HG03439 (cell line): ENCODE measurements around the gene DRC3.
"Not testable (repeated sequence)": the region's sequence is repeated elsewhere in the genome, so short reads cannot be mapped to it uniquely, and the experiment has no call there.

Experiments
- ATAC-seq: cut with Tn5 transposase; IDR thresholded peaks from one replicate; pipeline ENCODE4 v1.9.1; 2021; ENCODE audit warnings: mild to moderate bottlenecking, moderate library complexity; ENCODE audit not compliant: unreplicated experiment

Gene DRC3

DNA sequence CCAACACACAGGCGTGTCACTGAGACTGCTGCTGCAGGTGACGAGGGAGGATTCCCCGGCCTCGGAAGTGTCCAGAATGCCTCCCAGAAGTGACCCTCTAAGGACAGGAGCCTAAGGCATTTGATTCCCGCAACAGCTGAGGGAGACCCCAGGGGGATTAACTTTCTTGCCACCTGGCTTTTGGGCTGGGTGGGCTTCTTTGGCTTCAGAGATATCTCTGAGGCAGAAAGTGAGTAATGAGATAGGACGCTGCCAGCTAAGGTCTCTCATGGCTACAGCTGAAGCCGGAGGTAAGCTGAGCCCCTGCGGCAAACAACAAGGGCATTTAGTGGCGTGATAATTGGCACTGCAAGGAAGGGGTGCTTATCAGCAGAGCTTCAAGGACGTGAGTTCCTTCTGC, 17.0 kb downstream of the DRC3 start:
- ATAC-seq, result no peak

DNA sequence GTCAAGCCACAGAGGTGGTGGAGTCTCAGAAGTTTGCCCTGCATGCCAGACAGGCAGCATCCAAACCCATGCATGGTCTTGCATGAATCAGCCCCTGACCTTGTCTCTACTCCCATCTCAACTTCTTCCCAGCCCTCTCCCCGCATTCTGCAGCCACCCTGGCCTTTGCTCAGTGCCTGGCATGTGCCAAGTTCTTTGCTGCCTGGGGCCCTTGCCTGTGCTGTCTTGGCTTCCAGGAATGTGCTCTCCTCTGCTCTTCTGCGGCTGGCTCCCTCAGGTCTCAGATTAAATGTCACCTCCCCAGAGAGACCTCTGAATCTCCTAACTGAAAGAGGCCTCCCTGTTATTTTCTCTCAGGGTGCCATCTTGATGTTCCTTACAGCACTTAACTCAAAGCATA, 17.6 kb downstream of the DRC3 start:
- no peak for ATAC-seq

DNA sequence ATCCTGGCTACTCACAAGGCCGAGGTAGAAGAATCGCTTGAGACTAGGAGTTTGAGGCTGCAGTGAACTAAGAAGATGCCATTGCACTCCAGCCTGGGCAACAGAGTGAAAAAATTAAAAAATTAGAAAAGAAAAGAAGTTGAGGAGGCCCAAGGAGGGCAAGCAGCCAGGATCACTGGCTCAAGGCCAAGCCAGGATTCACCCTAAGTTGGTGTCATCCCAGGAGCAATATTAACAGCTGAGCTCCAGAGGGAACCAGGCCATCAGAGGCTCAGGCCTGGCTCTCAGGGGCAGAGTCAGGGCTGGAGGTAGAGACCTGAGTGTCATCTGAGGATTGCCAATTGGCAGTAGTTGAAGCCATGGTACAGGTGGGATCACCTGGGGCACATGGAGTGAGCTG, 20.7 kb downstream of the DRC3 start:
- ATAC-seq, result no peak

DNA sequence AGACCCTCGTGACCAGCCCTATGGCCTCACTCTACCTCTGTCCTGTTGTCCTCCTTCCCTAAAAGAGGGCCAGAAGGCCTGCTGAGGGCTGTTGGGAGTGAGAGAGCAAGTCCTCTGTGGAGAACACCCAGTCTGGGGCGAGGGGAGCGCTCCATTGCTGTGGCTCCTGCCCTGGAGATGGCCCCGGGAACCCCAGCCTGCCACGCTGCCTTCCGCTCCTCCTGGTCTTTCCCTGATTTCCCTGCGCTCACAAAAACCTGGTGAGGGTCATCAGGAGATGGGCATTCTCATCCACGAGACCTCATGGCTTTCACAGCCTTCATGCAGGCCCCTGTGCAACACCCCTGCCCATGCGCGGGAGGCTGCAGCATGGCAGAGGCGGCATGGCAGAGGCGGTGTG, 21.2 kb downstream of the DRC3 start:
- ATAC-seq, result no peak

DNA sequence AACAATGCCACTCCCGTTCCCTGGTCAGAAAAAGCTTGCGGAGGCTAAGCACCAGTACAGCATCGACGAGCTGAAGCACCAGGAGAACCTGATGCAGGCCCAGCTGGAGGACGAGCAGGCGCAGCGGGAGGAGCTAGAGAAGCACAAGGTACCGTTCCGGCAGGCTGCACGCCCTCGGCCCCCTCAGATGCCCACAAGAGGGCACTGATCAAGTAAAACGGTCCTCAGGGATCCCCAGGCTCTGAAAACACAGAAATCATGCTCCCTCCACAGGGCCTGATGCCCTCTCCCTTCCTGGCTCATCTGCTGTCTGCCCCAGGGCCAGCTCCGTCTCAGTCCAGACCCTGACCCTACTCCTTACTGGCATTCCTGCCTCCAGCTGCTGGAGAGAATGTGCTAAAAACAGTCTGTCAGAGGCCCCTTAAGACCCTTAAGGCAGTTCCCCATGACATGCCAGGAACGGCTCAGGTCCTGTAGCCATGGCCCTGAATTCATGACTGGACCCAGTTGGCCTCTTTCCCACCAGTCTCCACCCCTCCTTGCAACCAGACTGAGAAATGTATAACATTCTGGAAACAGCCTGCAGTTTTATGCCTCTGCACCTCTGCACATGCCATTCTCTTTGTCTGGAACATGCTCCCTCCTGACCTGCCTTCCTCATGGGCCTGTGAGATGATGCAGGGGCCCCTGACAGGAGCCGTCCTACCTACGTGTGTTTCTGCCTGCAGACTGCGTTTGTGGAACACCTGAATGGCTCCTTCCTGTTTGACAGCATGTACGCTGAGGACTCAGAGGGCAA, 21.8 kb downstream of the DRC3 start:
- no peak for ATAC-seq

DNA sequence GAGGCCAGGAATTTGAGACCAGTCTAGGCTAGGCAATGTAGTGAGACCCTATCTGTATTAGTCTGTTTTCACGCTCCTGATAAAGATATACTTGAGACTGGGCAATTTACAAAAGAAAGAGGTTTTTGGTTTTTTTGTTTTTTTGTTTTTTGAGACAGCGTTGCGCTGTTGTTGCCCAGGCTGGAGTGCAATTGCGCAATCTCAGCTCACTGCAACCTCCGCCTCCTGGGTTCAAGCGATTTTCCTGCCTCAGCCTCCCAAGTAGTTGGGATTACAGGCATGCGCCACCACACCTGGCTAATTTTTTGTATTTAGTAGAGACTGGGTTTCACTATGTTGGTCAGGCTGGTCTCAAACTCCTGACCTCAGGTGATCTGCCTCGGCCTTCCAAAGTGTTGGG, 23.2 kb downstream of the DRC3 start:
- not testable (repeated sequence) for ATAC-seq

DNA sequence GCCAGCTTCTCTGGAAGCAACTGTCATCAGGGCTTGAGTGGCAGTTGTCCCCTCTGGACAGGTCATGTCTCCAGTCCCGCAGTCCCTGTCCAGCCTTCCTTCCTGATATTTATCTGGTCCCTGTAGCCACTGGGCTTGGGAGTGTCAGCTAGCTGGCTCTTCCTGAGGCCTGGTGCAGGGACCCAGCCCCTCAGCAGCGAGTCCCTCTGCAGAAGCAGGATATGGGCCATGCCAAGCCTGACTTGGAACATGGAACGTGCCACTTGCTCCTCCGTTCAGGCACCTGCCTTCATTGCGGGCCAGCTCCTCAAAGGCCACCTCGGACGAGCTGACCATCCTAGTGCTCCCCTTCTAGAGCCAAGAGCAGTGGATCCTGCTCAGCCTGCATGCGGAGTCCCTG, 26.3 kb downstream of the DRC3 start:
- no peak for ATAC-seq

DNA sequence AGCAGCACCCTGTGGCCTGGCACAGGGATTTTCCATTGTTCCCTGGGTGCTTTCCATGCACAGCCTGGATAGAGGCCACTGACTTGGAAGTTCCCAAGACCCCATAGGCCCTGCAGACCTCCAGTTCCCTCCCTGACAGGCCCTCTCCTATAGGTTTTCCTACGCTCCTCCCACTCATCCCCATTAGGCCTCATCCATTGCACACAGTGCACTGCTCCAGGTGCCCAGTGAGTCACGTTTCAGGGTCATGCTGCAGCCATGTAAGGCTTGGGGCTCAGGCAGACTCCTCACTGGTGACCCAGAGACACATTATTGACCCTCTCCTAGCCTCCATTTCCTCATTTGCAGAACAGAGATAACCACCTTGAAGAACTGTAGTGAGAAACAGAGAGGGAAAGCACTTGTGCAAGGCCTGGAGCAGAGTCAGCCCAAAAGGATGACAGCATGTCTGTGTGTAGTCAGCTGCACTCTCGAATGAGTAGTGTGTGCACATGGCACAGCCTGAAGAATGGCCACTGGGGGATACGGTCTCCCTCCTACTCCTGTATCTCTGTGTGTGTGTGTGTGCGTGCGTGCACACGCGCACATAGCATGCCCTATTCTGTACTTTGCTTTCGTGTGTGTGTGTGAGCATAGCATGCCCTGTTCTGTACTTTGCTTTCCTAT, 26.8 kb downstream of the DRC3 start:
- ATAC-seq, result no peak

DNA sequence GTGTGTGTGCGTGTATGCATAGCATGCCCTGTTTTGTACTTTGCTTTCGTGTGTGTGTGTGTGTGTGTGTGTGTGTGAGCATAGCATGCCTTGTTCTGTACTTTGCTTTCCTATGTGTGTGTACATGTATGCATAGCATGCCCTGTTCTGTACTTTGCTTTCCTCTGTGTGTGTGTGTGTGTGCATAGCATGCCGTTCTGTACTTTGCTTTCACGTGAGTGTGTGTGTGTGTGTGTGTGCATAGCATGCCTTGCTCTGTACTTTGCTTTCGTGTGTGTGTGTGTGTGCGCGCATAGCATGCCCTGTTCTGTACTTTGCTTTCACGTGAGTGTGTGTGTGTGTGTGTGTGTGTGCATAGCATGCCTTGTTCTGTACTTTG, 27.4 kb downstream of the DRC3 start:
- ATAC-seq, result no peak

DNA sequence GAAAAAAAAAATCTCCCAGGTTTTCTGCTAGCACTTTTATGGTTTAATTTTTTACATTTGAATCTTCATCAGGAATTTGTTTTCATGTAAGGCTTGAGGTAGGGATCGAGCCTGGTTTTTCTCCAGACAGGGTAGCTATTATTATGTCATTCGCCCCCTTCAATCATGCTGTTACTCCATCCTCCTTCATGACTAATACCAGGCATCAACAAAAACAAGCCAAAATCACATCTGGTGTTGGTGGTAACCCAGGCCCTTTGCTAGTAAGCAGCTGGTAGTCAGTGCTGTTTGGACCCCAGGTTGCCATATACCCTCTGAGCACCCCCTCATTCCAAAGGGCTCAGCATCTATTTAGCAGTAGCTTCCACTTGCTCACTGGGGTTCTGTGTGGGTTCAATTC, 29.5 kb downstream of the DRC3 start:
- ATAC-seq, result no peak

DNA sequence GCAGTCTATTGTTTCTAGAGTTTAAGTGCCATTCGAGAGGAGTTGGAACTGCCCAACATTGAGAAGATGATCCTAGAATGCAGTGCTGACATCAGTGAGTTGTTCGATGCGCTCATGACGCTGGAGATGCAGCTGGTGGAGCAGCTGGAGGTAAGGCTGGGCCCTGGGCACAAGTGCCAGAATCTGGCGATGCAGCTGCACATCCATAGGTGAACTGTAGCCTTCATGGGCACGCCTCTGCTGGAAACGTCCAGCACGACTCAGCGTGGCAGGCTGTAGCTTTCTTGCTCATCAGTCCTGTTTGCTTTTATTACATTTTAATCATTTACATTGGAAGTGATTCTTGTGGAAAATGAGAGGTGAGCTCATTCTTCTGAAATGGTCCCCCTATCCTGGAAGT, 31.7 kb downstream of the DRC3 start:
- ATAC-seq, result no peak

DNA sequence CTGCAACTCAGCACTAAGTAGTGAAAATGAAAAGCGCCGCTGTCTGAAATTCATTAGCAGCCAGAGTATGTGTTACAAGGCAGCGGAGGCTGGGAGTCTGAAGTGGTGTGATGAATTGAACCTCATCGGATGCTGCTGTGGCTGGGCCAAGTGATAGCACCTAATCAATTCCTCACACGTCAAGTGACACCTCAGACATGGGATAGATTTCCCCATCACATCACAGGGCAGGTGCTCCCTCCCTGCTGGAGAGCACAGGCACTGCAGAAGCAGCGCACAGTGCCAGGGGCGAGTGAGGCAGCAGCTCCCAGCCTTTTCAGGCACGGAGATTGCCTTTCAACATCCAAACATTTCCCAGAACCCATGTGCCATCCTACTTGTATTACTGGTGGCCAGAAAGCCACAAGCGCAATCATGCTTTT, 32.2 kb downstream of the DRC3 start:
- no peak for ATAC-seq

DNA sequence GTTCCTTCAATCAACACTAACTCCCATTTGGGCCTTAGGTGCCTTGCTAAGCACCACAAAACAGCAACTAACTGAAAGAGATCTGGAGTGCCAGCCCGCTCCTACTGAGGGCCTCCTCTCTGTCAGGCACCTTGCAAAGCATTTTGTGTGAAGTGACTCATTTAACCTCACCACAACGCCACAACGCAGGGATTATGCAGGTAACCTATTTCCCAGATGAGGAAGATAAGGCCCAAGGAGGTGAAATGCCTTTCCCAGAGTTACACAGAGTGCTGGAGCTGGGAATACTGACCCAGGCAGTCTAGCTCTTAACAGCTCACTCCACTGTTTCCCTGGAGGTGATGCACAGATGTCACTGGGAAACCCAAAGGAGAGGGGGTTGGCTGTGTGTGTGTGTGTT, 32.8 kb downstream of the DRC3 start:
- ATAC-seq, result no peak

DNA sequence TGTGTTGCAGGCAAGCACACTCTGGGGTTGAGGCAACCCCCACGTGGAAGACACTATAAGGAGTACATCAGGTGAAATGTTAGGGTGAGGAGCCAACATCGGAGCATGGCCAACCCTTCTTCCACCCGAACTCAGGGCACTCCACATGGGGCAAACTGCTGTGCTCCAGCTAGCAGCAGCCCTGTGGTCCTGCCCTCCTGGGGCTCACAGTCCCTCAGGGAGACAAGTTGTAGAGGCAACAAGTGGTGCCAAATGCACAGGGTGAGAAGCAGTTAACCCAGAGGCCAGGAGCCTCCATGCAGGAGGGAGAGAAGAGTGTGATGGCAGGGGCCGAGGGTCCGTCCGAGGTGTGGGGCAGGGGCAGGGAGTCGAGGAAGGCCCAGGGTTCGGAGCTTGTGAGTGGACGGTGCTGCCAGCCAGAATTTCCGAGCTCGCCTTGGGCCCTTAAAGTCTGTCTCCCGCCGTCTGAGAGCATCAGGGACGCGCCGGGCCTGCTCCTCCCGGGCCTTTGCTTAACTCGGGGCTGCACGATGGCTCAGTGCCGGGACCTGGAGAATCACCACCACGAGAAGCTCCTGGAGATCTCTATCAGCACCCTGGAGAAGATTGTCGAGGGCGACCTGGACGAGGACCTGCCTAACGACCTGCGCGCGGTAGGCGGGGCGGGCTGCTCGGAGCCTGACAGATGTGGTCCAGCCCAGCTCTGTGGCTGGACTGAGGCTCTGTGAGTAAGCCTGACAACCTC, 34.0 kb downstream of the DRC3 start:
- no peak for ATAC-seq

DNA sequence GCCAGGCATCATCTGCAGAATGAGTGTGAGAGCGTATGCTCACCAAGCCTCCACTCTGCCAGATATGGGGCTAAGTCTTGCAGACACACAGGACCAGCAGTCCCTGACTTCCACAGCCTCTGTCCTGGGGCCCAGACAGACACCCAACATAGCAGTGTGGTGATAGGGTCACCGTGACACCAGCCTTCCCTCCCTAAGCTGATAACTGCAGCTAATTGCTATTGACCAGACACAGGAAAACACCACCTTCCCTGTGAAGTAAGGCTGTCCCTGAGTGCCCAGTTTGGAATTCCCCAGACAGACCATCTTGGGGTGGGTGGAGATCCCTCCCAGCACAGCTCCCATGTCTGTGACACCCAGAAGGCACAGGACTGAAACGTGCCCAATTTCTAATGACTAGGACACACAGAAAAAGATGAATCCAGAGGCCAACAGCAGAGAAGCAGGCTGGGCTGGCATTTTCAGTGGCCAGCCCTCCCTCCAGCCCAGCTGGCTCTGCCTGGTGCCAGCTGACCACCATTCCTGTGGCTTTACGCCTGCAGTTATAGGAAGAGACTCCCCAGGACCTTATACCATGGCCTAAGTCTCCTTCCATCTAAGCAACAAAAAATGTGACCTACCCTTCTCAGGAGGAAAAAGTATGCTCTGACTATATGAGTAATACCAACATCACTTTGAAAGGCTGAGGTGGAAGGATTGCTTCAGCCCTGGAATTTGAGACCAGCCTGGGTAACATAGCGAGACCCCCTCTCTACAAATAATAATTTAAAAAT, 36.0 kb downstream of the DRC3 start:
- ATAC-seq, result no peak

DNA sequence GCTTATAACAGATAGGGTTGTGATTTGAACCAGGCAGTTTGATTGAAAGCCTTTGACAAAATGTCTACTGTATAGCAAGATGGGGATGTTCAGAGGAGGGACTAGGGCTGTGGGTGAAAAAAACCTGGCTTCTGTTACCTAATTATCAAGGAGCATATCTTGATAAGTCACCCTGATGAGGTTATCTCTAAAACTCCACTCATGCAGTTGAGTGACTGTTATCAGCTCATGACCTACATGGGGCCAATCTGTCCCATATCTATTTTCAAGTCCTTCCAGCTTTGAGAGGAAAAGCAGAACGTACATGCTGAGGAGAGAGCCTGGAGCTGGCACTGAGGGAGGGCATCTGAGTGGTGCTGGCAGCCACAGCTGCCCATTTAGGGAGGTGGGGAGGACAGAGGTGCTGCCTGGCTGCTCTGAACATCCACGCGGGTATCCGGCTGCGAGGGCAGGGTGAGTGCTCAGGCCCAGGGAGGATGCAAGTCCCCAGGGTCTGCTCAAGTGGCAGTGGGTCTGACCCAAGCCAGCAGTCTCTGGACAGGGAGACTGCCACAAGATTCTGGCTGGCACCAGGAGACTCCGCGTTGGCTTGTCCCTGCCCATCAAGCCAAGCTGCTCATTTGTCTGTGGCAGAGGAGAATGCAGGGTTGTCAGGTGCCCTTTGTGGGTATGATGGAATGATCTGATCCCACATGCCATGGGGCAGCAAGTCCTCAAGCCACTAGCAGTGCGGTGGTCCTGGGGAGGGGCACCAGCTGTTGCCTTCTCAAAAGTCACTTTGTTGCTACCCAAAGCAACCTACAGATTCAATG, 37.2 kb downstream of the DRC3 start:
- ATAC-seq, result no peak

DNA sequence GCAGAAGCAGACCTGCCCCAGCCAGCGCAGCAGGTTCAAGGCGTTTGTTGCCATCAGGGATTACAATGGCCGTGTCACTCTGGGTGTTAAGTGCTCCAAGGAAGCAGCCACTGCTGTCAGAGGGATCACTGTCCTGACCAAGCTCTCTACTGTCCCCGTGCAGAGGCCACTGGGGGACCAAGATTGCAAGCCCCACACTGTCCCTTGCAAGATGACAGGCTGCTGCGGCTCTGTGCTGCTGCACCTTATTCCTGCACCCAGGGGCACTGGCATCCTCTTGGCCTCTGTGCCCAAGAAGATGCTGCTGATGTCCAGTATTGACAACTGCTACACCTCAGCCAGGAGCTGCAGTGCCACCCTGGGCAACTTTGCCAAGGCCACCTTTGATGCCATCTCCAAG, 38.6 kb downstream of the DRC3 start:
- no peak for ATAC-seq

DNA sequence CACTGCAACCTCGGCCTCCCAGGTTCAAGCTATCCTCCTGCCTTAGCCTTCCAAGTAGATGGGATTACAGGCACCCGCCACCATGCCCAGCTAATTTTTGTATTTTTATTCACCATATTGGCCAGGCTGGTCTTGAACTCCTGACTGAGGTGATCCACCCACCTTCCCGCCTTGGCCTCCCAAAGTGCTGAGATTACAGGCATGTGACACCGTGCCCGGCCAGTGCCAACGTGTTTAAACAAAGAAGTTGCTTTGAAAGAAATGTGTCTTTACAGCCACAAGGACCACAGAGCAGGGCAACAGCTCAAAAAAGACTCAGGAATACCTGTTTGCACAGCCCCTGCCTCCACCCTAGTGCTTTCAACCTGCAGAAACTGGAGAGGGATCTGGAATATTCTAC, 41.3 kb downstream of the DRC3 start:
- ATAC-seq, result no peak

DNA sequence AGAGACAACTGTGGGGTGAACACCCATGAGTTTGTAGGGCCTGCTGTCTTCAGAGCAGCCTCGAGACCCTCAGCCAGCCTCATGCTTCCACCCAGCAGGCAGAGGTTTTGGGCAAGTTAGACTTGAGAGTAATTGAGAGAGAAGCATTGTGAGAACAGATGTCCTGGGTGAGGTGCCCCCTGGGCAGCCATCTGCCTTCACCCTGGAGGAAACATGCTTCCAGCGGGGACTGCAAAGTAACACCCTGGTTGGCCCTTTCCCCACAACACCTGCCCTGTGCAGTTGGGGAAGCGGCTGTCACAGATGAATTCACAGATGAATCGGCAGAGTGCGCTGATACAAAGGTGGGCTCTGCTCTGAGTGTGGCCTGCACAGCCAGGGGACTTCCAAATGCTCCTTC, 42.9 kb downstream of the DRC3 start:
- no peak for ATAC-seq

DNA sequence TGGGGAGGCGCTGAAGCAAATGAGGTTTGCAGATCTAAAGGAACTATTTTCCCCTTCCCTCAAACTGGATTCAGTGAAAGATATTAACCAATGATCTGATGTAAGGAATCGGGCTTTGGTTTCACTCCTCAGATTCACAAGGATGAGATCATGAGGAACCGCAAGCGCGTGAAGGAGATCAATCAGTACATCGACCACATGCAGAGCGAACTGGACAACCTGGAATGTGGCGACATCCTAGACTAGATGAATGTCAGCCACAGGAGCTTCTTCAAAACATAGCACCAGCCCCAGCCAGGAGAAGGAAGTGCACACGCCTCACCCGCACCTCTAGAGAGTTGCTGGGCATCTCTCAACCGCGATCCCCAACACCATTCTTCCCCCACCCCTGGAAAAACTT, 43.8 kb downstream of the DRC3 start:
- no peak for ATAC-seq
